HL-60/S4 treated with phorbol 12-myristate 13-acetate at 8.2 ng/mL for 4 days and 3 days (cell line): ENCODE results near the gene GPC5.

Experiments
- in situ Hi-C: fragments of 300-500 bp; cut with MboI; formaldehyde crosslinking; loops from 2 replicates; pipeline ENCODE4 v1.15.0; 2022; ENCODE audit warnings: low sequenced_read_pairs

GPC5 gene

DNA sequence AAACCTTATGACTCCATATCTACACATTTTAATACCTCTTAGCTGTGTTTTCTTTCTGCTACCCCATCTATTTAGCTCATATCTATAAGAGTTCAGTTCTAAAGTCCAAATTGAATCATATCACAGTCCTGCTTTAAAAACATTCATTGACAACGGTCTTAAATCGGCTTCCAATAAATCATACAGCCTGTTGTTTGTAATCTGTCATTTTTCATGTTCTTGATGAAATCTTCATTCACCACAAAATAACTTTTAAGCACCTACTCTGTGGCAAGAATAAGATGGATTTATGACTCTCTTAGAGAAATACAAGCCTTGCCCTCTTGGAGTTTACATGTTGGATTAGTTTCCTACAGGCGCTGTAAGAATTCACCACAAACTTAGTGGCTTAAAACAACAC lies 1377.2 kb downstream of the GPC5 start:
- in situ Hi-C loops = no loop called here

DNA sequence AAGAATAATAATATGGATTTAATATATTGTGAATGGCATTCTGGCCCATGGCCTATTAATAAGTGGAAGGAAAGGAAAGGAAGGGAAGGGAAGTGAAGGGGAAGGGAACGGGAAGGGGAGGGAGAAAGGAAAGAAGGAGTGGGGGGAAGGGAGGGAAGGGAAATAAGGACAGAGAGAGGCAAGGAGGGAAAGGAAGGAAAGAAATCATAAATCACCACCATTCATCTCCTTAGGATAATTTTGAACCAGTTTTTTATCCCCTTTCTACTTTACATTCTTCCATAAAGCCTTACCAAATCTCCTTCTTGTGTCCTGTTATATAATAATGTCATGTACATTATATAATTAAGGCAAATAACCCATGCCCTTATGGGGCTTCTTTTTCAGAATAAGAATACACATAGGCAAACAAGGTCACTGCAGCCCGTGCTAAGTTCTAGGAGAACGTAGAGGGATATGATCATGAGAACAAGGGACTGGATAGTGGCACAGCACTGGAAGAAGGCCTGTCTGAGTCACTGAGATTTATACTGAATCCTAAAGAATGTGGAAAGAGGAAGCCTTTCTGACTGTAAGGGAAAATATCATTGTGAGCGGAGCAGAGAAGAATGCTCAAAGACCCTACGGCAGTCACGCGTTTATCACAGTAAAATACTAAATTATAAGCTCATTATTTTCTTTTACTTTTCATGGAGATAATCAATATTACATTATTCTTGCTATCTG lies 1383.7 kb downstream of the GPC5 start:
- in situ Hi-C loops = no loop called here

DNA sequence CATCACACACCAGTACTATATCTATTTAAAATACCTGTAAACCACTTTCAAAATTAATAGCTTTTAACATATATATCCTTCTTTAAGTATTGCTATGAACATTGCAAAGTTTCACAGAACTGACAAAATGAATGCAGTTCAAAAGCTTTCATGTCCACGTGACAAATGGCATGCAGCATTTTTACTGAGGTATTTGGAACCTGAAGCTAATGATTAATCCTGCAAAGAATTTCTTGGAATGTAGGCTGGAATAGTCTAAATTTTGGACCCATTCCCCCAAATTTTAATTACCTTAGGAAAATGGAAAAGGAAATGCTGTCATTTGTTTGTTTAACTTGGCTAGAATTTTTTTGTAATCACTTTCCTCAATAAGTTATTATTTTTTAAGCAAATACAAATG lies 1404.4 kb downstream of the GPC5 start:
- in situ Hi-C loops = no loop called here

DNA sequence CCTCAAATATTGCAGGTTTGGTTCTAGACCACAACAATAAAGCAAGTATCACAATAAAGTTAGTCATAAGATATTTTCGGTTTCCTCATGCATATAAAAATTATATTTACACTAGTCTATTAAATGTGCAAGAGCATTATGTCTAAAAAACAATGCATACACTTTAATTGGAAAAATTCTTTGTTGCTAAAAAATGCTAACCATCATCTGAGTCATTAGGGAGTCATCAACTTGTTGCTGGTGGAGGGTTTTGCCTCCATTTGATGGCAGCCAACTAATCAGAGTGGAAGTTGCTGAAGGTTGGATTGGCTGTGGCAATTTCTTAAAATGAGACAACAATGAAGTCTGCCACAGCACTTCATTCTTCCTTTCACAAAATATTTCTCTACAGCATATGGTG lies 1405.9 kb downstream of the GPC5 start:
- in situ Hi-C loops = no loop called here

DNA sequence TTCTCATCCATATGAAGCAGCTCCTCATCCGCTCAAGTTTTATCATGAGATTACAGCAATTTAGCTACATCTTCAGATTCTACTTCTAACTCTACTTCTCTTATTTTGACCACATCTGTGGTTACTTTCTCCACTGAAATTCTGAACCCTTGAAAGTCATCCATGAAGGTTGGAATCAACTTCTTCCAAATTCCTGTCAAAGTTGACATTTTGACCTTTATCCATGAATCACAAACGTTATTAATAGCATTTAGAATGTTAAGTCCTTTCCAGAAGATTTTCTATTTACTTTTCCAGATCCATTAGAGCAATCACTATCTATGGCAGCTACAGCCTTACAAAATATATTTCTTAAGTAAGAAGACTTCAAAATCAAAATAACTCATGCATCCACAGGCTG lies 1406.5 kb downstream of the GPC5 start:
- in situ Hi-C loops = no loop called here

DNA sequence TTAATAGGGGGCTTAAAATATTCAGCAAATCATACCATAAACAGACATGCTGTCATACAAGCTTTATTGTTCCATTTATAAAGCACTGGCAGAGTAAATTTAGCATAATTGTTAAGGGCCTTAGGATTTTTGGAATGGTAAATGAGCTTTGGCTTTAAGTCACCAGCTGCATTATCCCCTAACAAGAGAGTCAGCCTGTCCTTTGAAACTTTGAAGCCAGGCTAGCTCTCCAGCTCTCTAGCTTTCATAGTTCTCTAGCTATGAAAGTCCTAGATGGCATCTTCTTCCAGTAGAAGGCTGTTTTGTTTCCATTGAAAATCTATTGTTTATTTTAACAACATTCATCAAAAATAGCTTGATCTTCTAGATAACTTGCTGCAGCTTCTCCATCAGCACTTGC lies 1407.3 kb downstream of the GPC5 start:
- in situ Hi-C loops = no loop called here

DNA sequence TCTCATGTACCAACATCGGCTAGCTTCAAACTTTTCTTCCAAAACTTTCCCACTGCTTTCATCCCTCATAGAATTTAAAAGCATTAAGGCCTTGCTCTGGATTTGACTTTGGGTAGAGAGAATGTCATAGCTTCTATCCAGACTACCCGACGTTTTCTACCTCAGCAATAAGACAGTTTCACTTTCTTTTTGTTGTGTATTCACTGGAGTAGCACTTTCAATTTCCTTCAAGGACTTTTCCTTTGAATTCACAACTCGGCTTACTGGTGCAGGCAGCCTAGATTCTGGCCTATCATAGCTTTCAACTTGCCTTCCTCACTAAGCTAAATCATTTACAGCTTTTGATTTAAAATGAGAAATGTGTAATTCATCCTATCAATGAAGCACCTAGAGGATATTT lies 1407.8 kb downstream of the GPC5 start:
- in situ Hi-C loops = no loop called here

DNA sequence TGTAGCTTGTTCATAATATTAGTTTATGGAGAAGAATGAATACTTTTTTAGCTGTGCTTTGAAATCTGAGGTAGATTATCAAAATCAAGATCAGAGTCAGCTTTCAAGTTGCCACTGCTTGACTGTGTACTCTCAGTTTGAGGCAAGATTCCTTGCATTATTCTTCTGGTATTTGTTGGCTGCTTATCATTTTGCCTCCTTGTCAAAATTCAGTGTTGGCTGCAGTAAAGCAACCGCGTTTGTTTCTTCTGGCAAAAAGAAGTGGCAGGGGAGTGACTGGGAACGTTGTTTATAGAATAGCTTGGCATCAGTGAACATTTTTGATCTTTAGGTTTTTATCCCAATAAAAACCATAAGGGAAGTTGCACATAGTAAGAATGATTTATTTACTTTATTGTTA lies 1408.9 kb downstream of the GPC5 start:
- in situ Hi-C loops = no loop called here

DNA sequence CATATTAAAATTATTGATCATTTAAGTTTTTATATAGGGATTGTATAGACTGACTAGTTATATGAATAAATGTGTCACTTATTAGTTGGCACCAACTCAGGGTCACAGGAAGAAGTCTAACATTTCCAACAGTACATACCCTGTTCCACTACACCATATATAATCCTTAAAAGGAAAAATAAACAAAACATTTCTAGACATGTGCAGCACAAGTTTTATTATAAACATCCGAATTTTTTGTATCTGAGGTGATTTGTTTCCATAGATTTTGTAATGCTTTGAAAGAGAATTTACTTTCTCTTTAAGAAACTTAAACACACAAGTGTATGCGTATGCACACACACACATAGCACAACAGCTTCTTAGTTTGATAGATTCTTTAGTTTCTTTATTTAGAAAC lies 1409.5 kb downstream of the GPC5 start:
- in situ Hi-C loops = no loop called here

DNA sequence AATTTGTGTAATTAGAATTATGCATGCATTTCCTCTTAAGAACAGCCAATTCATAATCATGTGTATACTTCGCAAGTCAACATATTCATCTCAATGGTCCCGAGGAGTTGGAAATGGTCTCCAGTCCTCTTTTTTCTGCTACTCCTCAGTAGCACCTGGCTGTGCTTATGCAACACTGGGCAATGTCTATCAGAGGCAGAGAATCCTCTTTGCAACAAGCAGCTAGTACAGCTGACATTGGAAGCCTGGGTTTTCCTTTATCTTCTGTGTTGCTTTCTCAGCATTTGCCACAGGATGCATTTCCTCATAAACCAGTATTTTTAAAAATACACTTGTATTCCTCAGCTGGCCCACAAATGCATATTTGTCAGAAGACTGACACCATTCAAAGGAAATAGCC lies 1422.9 kb downstream of the GPC5 start:
- in situ Hi-C loops = no loop called here

DNA sequence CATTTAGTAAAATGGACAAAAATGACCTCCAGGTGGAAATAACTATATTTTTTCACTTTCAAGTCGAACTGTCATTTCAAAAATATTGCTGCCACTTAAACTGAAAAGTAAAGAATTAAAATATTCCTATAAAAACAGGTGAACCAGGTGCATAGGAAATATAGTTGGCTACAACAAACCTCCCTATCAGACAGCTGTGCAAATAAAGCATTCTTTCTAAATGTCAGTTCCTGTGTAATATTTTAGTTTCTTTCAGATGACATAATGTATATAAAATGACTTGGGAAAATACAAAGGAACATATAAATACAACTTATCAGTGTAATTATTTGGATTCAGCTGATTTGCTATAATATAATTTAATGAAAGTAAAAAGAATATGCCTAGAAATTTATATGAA lies 1424.6 kb downstream of the GPC5 start:
- in situ Hi-C loops = no loop called here

DNA sequence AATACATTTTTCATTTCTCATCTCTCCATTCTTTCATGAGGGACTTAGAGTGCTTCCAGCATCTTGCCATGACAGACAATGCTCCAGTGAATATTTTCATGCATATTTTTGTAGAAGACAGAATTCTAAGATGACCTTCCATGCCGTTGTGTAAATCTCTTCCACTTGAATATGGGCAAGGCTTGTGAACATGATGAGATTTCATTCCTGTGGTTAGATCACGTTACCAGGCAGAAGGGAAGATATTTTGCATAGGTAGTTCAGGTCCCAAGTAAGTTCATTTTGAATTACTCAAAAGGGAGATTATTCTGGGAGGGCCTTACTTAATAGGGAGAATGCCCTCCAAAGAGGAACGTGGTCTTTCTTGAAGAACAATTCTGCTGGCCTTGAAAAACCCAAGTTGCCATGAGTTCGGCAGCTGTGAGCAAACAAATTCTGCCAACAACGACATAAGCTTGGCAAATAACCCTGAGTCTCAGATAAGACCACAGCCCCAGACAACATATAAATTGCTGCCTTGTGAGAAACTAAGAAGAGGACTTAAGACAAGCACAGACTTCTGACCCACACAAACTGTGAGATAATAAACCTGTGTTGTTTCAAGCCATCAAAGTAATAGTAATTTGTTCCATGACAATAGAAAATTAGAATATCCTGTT lies 1427.6 kb downstream of the GPC5 start:
- in situ Hi-C loops = no loop called here

DNA sequence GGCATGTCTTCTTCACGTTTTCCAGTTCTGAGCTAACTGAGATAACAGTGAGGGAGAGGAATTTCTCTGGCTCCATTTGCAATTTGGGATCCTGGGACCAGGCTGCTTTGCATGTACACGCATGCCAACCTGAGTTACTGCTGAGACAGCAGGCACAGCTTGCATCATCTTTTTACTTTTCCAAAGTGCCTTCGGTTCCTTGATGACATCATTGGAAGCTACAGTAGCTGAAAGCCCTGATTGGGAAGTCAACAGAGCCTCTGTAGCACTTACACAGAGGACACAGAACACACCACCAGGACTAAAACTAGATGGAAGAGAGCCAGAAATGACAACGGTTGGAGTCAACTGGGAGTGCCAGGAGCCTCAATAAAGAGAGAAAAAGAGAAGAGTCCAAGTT lies 1429.1 kb downstream of the GPC5 start:
- in situ Hi-C loops = no loop called here

DNA sequence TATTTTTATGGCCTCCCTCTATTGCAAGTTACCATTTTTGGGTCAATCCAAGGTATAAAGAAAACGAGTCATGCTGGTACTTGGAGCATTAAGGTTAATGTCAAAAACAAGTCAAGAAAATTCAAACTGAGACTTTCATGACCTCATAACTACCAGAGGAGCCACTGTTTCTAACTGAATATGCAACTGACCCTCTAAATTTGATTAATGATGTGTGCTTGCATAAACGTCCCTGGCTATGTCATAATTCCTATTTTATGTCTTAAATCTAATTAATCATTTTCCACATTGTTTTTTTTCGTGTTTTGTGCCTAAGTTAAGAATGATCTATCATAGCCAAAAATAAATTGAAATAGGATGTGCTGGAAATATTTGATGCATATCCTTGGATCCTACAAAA lies 1431.5 kb downstream of the GPC5 start:
- in situ Hi-C loops = no loop called here

DNA sequence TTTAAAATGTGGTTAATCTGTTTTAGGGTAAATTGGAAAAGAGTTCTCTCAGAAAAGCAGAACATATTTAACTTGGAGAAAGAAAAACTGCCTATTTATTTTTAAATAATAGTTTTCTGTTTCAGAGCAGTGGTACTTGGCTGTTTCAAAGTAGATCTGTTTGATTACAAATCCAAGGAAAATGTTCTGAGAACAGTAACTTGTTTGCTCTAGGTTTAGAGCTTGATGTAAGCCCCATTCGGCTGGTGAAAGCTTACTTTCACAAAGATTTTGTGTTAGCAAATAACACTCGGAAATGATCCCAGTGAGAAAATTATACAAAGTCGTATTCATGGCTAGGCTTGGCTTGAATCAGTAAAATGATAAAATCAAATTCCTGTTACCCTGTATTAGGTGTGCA lies 1432.4 kb downstream of the GPC5 start:
- in situ Hi-C loops = no loop called here

DNA sequence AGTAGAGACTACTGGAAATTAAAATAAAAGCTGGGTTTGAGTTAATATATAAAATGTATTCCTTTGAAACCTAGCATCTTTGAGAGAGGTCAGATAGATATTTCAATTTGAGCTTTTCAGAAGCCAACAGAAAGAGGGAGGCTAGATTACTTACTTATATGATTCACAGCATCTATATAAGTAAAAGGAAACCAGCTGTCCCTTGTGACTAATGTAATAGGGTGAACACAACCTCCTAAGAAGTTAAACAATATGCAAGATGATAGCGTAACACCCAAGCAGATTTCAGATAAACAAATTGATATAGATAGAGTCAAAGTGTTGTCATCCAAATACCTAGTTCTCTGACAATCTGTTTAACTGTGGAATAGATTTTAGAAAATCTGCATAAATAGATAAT lies 1434.7 kb downstream of the GPC5 start:
- in situ Hi-C loops = no loop called here

DNA sequence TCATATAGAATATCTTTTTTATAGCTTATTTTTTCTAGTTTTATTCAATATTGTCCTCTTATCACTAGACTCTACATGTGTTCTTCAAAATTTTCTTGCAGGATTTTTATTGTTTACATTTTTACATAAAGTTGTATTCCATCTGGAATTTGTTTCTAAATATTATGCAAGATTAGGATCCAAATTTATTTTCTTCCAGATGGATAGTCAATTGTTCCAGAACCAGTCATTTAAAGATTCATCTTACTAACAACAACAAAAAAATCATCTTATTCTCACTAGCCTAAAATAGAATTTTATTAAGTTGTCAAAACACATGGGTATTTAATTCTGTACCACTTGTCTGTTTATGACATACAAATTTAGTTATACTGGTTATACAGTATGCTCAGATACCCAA lies 1437.8 kb downstream of the GPC5 start:
- in situ Hi-C loops = no loop called here

DNA sequence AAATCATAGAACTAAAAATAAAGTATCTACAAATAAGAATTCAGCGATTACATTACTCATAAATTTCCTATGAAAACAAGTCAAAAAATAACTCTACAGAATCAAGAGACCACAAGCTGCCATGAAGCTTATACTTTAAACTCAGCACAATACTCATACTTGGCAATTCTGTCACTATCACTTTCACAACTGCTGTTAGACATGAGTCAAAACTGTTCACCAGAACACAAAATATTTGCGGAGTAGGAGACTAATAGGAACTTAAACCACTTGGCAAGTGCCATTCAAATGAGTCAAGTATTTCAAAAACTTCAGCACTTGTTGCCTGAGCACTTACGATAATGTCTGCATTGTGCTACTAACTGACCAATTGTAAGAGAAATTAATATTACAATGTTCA lies 1440.4 kb downstream of the GPC5 start:
- in situ Hi-C loops = no loop called here

DNA sequence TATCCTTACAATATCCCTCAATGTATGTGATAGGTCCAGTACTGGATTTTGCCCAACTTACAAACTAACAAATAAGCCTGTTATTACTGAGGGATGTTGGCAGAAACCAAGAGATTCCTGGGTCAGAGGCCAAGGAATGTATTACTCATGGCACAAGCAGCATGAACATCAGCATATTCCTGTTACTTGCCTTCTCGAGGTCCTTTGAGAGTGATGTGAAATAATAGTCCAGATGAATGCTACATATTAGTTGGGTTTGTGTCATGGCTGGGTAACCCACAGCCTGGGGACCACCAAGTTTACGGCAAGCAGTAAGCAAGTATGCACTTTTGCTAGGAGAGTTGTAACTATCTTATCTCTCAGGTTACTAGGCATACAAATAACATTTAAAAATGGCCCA lies 1443.7 kb downstream of the GPC5 start:
- in situ Hi-C loops = no loop called here

DNA sequence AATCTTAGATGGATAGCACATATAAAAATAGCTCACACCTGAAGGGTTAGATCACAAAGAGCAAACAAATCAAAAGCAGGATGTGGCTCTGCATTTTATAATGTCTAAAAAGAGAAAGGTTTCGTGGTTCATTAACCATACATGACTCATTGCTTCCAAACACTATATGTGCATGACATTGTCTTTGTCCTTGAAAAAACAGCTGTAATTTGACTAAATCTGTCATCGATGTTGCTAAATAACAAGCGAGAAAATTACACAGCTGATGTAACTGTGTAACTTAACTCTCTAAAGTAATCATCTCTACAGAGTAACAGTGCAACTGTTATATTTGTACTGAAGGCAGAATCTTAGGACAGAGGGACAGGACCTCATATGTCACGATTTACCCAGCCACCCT lies 1445.1 kb downstream of the GPC5 start:
- in situ Hi-C loops = no loop called here

DNA sequence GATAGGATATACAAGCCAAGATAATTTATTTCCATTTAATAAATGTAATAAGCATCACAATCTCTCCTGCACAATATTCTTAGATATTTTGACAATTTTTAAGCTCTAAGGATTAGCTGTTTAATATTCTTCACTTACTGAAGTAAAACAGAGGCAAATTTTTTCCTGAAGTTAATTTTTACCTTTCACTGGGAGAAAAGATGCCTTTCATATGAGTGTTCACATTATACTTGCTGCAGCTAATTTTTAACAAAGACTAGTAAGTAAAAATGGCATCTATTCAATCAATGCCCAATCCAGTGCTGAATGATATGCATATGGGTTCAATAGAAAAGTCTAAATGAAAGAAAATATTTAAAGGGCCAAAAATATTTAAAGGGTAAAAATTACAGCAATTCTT lies 1451.0 kb downstream of the GPC5 start:
- in situ Hi-C loops = no loop called here

DNA sequence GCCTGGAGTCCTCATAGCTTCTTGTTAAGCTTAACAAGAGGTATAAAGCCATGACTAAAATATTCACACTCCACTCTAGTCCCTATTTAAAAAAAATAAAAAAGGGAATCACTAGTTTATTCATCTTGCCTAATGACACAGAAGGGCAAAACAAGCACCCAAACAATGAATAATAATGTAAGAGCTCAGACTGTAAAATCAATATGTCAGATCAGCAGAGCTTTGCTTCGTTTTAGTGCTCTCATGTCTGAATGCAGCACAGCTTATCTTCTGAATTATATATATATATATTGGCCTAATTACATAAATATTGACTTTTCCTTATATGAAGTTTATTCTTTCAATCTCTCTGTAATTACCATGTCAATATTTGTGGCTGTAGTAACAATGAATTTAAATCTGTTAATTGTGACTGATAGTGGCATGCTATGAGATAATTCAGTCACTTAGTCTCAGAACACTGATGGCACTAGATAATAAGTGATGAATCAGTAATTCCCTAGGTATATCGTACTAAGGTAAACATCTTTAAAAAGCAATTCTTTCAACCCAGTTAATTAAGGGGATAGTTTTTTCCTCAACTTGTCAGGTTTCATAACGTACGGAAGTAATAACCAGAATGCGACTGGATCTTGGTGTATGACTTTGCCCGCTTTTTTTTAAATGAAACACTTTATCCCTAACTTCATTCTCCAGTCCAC lies 1466.3 kb downstream of the GPC5 start:
- in situ Hi-C loops = no loop called here
